NCI-H2029 treated with DMSO at 0.1 percent for 48 hours (cell line): ENCODE data around the gene ZNF697.
A peak's percentile ranks its signal among the peaks of the same experiment; 100 is the strongest.
"Not testable (repeated sequence)": the region's sequence is repeated elsewhere in the genome, so short reads cannot be mapped to it uniquely, and the experiment has no call there.

Experiments
- DNase-seq: peaks from one replicate; lab custom pipeline; 2025; lab: John Stamatoyannopoulos, UW

The ZNF697 gene

GRCh38 chr1:119631433-119632102 is 16.5 kb downstream of the ZNF697 start:
- DNase-seq = peak; percentile 30

GRCh38 chr1:119631086-119631432 is 17.0 kb downstream of the ZNF697 start:
- no peak for DNase-seq

- no peak for DNase-seq
These were observed 21.2 kb downstream of the ZNF697 start for GRCh38 chr1:119626841-119627240.

- DNase-seq = no peak
These were observed 22.0 kb downstream of the ZNF697 start for GRCh38 chr1:119626011-119626545.

GRCh38 chr1:119623678-119624077 is 24.4 kb downstream of the ZNF697 start:
- no peak for DNase-seq

GRCh38 chr1:119623193-119623515 is 24.9 kb downstream of the ZNF697 start:
- DNase-seq = no peak

- no peak for DNase-seq
These were observed 25.5 kb downstream of the ZNF697 start for GRCh38 chr1:119622311-119623192.

GRCh38 chr1:119621705-119622104 is 26.4 kb downstream of the ZNF697 start:
- no peak for DNase-seq

- DNase-seq = no peak
These were observed 30.0 kb downstream of the ZNF697 start for GRCh38 chr1:119617751-119618691.

GRCh38 chr1:119616748-119617147 is 31.3 kb downstream of the ZNF697 start:
- not testable (repeated sequence) for DNase-seq

GRCh38 chr1:119615100-119615499 is 33.0 kb downstream of the ZNF697 start:
- not testable (repeated sequence) for DNase-seq

GRCh38 chr1:119613769-119614720 is 34.0 kb downstream of the ZNF697 start:
- peak; percentile 84 for DNase-seq

GRCh38 chr1:119611701-119612113 is 36.4 kb downstream of the ZNF697 start:
- peak; percentile 56 for DNase-seq

- not testable (repeated sequence) for DNase-seq
These were observed 39.2 kb downstream of the ZNF697 start for GRCh38 chr1:119608816-119609215.

- DNase-seq = not testable (repeated sequence)
These were observed 40.8 kb downstream of the ZNF697 start for GRCh38 chr1:119607087-119607807.

- DNase-seq = no peak
These were observed 41.7 kb downstream of the ZNF697 start for GRCh38 chr1:119606394-119606793.

GRCh38 chr1:119605686-119606085 is 42.4 kb downstream of the ZNF697 start:
- DNase-seq = no peak

- DNase-seq = not testable (repeated sequence)
These were observed 43.0 kb downstream of the ZNF697 start for GRCh38 chr1:119605080-119605479.

- DNase-seq = no peak
These were observed 44.4 kb downstream of the ZNF697 start for GRCh38 chr1:119603695-119604094.

- DNase-seq = not testable (repeated sequence)
These were observed 44.8 kb downstream of the ZNF697 start for GRCh38 chr1:119603241-119603640.
